ENCODE results near the gene NEAT1. TPM values are rescaled to one million over a fixed set of nuclear protein-coding genes. Genes with fewer than 3 reads are reported as not detected.

NEAT1 gene
- total RNA-seq, 4 donors from 2014 or later: 42.8 to 181 (median 96.0) TPM

DNA sequence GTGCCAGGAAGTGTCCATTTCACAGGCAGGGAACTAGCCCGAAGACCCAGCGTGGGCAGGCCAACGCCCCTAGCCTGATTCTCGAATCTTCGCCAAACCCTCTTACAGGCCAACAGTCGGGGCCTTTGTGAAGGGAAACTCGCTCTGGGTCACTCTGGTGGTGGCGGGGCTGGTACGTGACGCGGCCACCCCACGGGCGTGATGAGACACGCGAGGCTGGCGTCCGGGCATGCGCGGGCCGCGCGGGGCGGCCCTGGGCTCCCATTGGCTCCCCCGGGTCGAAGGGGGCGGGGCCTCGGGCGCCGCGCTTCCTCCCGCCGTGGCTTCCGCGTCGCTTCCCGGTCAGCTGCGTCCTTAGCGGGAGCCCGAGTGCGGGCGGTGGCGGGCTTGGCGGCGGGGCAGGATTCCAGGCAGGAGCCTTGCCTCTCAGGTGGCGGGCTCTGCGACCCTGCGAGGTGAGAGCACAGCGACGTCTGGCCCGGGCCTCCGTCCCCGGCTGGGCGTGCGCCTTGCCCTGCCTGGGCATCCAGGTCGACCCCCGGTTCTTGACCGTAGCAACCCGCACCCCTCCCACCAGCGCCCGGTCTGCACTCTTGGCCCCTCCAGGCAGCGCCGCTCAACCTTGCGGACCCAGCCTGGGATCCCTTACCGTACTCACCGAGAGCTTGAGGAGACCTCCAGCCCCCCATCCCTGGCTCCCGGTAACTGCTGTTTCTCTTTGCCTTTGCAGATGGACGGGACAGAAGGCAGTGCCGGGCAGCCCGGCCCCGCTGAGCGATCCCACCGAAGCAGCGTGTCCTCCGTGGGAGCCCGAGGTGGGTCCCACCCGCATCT, 36.1 kb upstream of the NEAT1 start, which contains the start of gene FRMD8:
Gene FRMD8, plus strand, starts transcription at position 331 of the 834 bp plus-strand sequence. Its CDS starts 400 bp downstream, at position 731.
- peak; percentile 98 for DNase-seq (ENCODE audit: extremely low spot score)
- Histone ChIP-seq H3K27ac (replicated peaks in 1 of 4) (peak within 1 kb of the TSS; percentile 95 to 98 (median 96)), H3K4me1 (peaks cover 87 to 96% (median 94%) of the 10 kb centered on the region in 4 donors), H3K4me3 (peak within 1 kb of the TSS; percentile 74 to 89 (median 80)), H3K27me3 (no peaks in the 10 kb centered on the region), H3K9me3 (no peaks in the 10 kb centered on the region), H3K36me3 (peaks cover 0 to 9% (median 0%) of the 10 kb centered on the region in 4 donors)
- WGBS: 4% methylated on average over 28 of the region's 76 CpGs
- intact Hi-C loops (cut with DNase I): no loop called here
- TF ChIP-seq POLR2AphosphoS5 (IDR thresholded peaks at IDR 0.05) (peak; percentile 94 to 96), EP300 (IDR thresholded peaks at IDR 0.05) (no peak), POLR2A (IDR thresholded peaks at IDR 0.05; ENCODE audit: low read depth) (peak; percentile 86), CTCF (IDR thresholded peaks at IDR 0.05) (no peak)

DNA sequence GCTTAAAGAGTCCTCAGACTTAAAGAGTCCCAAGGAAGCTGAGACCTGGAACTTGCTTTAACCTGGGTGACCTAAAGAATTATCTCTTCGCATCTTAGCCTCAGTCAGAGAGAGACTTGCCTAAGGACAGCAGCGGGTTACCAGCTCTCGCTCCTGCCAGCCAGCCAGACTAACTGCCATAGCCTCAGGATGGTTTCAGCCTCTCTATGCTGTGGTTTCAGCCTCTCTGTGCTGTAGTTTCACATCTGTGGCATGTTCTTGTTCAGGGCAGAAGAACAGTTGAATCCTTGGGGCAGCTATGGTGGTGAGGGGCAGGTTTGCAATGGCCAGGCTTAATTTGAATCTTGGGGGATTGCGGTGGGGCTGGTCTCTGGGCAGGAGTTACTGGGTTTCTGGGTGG, 33.9 kb upstream of the NEAT1 start:
- Histone ChIP-seq H3K4me3 (no peak overlapping the region), H3K9me3 (no peaks in the 10 kb centered on the region), H3K36me3 (peaks cover 0 to 25% (median 20%) of the 10 kb centered on the region in 4 donors), H3K27ac (replicated peaks in 1 of 4) (peak overlapping the region in 2 of 4 donors; percentile 13 to 59), H3K27me3 (no peaks in the 10 kb centered on the region), H3K4me1 (peaks cover 72 to 84% (median 79%) of the 10 kb centered on the region in 4 donors)
- 93% methylated on average over 4 of the region's 4 CpGs for WGBS
- DNase-seq (ENCODE audit: extremely low spot score): no peak
- TF ChIP-seq CTCF (IDR thresholded peaks at IDR 0.05) (no peak), POLR2AphosphoS5 (IDR thresholded peaks at IDR 0.05) (no peak), POLR2A (IDR thresholded peaks at IDR 0.05; ENCODE audit: low read depth) (no peak), EP300 (IDR thresholded peaks at IDR 0.05) (no peak)
- intact Hi-C loops (cut with DNase I): no loop called here

DNA sequence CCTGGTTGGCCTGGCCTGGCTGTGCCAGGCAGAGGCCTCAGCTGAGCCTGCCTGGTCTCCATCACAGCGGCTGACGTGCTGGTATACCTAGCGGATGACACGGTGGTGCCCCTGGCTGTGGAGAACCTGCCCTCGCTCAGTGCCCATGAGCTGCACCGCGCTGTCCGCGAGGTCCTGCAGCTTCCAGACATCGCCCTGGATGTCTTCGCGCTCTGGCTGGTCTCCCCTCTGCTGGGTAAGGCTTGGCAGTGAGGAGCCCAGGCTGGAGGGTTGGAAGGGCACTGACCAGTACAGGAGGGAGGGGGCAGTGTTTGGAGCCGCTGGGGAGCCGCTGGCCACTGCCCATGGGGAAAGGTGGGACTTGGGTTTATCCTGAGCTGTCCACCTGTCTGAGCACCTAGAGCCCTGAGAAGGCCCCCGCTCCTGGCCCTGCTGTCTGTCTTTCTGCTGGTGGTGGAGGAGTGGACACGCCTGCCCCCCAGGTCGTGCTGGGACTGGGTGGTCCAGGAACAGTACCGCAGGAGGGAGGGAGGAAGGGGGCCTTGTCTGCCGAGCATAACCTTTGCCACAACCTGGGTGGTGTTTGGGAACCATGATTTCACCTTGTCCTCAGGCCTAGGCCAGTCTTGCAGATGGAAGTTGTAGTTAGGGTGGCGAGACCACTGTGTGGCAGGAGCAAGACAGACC, 33.2 kb upstream of the NEAT1 start:
- 82% methylated on average over 5 of the region's 20 CpGs for WGBS
- DNase-seq (ENCODE audit: extremely low spot score): no peak
- Histone ChIP-seq H3K27me3 (no peaks in the 10 kb centered on the region), H3K4me1 (peaks cover 65 to 77% (median 72%) of the 10 kb centered on the region in 4 donors), H3K9me3 (no peaks in the 10 kb centered on the region), H3K36me3 (peaks cover 4 to 32% (median 27%) of the 10 kb centered on the region in 4 donors), H3K27ac (replicated peaks in 1 of 4) (peak overlapping the region; percentile 53 to 77 (median 62)), H3K4me3 (no peak overlapping the region)
- intact Hi-C loops (cut with DNase I): no loop called here
- TF ChIP-seq POLR2AphosphoS5 (IDR thresholded peaks at IDR 0.05): peak in 1 of 2 donors; percentile 9
- no peak for TF ChIP-seq POLR2A (IDR thresholded peaks at IDR 0.05; ENCODE audit: low read depth)

GRCh38 chr11:65390099-65390941, 32.3 kb upstream of the NEAT1 start:
- Histone ChIP-seq H3K4me3 (peak overlapping the region; percentile 15 to 22 (median 21)), H3K9me3 (no peaks in the 10 kb centered on the region), H3K27ac (replicated peaks in 1 of 4) (peak overlapping the region; percentile 53 to 77 (median 62)), H3K27me3 (no peaks in the 10 kb centered on the region), H3K36me3 (peaks cover 7 to 41% (median 36%) of the 10 kb centered on the region in 4 donors), H3K4me1 (peaks cover 58 to 68% (median 63%) of the 10 kb centered on the region in 4 donors)
- 59% methylated on average over 17 of the region's 21 CpGs for WGBS
- DNase-seq (ENCODE audit: extremely low spot score): no peak
- TF ChIP-seq EP300 (IDR thresholded peaks at IDR 0.05): no peak
- no peak for TF ChIP-seq CTCF (IDR thresholded peaks at IDR 0.05)
- TF ChIP-seq POLR2A (IDR thresholded peaks at IDR 0.05; ENCODE audit: low read depth): no peak
- no peak for TF ChIP-seq POLR2AphosphoS5 (IDR thresholded peaks at IDR 0.05)
- intact Hi-C loops (cut with DNase I): no loop called here

Measured in esophagus muscularis mucosa (tissue), 4 donors.